Measurements from ENCODE around the gene TMSB4X. TPM values are rescaled to one million over a fixed set of nuclear protein-coding genes. Genes with fewer than 3 reads are reported as not detected.
A peak's percentile ranks its signal among the peaks of the same experiment; 100 is the strongest.

Gene TMSB4X
- total RNA-seq, 1 experiment from 2014 or later = 2,595 TPM

DNA sequence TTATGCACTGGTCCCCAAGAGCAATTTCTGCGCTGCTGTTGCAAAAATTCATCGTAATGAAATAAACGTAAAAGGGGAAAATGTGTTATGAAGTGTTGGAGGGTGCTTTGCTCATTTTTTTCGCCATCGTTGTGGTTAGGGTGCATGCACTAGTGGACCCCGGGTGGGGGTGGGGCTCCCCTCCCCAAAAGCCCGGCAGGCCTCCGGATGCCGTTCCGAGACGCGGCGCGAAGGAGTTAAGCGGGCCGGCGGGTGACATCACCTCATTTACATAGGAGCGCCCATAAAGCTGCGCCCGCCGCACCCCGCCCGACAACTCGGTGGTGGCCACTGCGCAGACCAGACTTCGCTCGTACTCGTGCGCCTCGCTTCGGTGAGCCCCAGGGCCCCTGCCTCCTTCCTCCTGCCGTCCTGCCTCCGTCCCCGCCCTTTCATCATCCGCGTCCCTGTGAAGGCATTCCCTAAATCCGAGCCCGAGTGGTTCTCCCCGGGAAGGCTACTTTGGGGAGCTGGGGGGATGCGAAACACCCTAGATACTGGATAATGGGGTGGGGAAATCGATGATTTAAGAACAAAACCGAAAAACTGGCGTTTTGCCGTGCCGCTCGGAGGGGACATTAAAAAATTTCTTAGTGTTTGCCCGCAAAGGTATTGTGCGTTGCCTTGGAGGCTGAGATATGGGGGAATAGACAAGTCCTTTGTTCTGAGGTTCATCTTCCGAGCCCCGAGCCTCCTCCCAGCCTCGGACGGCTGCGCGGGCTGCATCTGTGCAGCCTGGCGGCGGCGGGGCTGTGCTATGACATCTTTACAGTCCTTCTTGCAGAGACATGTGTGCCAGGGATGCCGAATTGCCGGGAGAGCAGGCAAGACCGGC lies at the start of gene TMSB4X (continued):
- TF ChIP-seq FOXP4 (CRISPR knock-in tag; IDR thresholded peaks at IDR 0.05) (peak; percentile 52; the same call in 1 of the 2 replicates), JAZF1 (CRISPR knock-in tag; IDR thresholded peaks at IDR 0.05) (no peak), SMAD4 (CRISPR knock-in tag; IDR thresholded peaks at IDR 0.05) (no peak), AR (CRISPR knock-in tag; IDR thresholded peaks at IDR 0.05) (0 out of 2 replicates have a peak, but pooled peaks have one; percentile 10), ZNF232 (CRISPR knock-in tag; IDR thresholded peaks at IDR 0.05) (peak; percentile 41; the same call in 1 of the 2 replicates), IRF2 (CRISPR knock-in tag; IDR thresholded peaks at IDR 0.05; ENCODE audit: borderline replicate concordance, low read depth) (no peak), SOX15 (CRISPR knock-in tag; IDR thresholded peaks at IDR 0.05) (no peak), ATF1 (CRISPR knock-in tag; IDR thresholded peaks at IDR 0.05) (no peak), TCF7 (CRISPR knock-in tag; IDR thresholded peaks at IDR 0.05; ENCODE audit: low read depth) (no peak), GABPB1 (CRISPR knock-in tag; IDR thresholded peaks at IDR 0.05) (no peak), ZBTB21 (CRISPR knock-in tag; IDR thresholded peaks at IDR 0.05; ENCODE audit: borderline replicate concordance) (no peak), ZNF423 (CRISPR knock-in tag; IDR thresholded peaks at IDR 0.05) (no peak), SP1 (CRISPR knock-in tag; conservative IDR thresholded peaks at IDR 0.05) (peak; percentile 48; the same call in 1 of the 2 replicates), JUN (CRISPR knock-in tag; IDR thresholded peaks at IDR 0.05) (no peak), NR3C1 (CRISPR knock-in tag; conservative IDR thresholded peaks at IDR 0.05; ENCODE audit: low read depth) (no peak), OVOL2 (CRISPR knock-in tag; IDR thresholded peaks at IDR 0.05; ENCODE audit: borderline replicate concordance) (no peak), ZNF671 (CRISPR knock-in tag; IDR thresholded peaks at IDR 0.05) (no peak), FOXK1 (CRISPR knock-in tag; IDR thresholded peaks at IDR 0.05) (no peak), GTF2I (CRISPR knock-in tag; conservative IDR thresholded peaks at IDR 0.05) (no peak), ZNF416 (CRISPR knock-in tag; IDR thresholded peaks at IDR 0.05) (no peak), GRHL2 (CRISPR knock-in tag; IDR thresholded peaks at IDR 0.05; ENCODE audit: insufficient replicate concordance, severe bottlenecking) (no peak), NFATC4 (CRISPR knock-in tag; IDR thresholded peaks at IDR 0.05) (peak; percentile 79; the same call in 1 of the 2 replicates), FOXP1 (CRISPR knock-in tag; IDR thresholded peaks at IDR 0.05; ENCODE audit: borderline replicate concordance) (0 out of 2 replicates have a peak, but pooled peaks have one; percentile 28), KAT7 (CRISPR knock-in tag; IDR thresholded peaks at IDR 0.05; ENCODE audit: borderline replicate concordance) (0 out of 2 replicates have a peak, but pooled peaks have one; percentile 90)
- TF ChIP-seq, protein P1, sequence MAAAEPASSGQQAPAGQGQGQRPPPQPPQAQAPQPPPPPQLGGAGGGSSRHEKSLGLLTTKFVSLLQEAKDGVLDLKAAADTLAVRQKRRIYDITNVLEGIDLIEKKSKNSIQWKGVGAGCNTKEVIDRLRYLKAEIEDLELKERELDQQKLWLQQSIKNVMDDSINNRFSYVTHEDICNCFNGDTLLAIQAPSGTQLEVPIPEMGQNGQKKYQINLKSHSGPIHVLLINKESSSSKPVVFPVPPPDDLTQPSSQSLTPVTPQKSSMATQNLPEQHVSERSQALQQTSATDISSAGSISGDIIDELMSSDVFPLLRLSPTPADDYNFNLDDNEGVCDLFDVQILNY (CRISPR knock-in tag; IDR thresholded peaks at IDR 0.05) = no peak
- TF ChIP-seq, protein P2, sequence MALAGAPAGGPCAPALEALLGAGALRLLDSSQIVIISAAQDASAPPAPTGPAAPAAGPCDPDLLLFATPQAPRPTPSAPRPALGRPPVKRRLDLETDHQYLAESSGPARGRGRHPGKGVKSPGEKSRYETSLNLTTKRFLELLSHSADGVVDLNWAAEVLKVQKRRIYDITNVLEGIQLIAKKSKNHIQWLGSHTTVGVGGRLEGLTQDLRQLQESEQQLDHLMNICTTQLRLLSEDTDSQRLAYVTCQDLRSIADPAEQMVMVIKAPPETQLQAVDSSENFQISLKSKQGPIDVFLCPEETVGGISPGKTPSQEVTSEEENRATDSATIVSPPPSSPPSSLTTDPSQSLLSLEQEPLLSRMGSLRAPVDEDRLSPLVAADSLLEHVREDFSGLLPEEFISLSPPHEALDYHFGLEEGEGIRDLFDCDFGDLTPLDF (CRISPR knock-in tag; IDR thresholded peaks at IDR 0.05) = peak; percentile 6; the same call in 1 of the 2 replicates
- TF ChIP-seq, protein P3, sequence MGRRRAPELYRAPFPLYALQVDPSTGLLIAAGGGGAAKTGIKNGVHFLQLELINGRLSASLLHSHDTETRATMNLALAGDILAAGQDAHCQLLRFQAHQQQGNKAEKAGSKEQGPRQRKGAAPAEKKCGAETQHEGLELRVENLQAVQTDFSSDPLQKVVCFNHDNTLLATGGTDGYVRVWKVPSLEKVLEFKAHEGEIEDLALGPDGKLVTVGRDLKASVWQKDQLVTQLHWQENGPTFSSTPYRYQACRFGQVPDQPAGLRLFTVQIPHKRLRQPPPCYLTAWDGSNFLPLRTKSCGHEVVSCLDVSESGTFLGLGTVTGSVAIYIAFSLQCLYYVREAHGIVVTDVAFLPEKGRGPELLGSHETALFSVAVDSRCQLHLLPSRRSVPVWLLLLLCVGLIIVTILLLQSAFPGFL (CRISPR knock-in tag; IDR thresholded peaks at IDR 0.05; ENCODE audit: borderline replicate concordance) = no peak
- TF ChIP-seq, protein P4, sequence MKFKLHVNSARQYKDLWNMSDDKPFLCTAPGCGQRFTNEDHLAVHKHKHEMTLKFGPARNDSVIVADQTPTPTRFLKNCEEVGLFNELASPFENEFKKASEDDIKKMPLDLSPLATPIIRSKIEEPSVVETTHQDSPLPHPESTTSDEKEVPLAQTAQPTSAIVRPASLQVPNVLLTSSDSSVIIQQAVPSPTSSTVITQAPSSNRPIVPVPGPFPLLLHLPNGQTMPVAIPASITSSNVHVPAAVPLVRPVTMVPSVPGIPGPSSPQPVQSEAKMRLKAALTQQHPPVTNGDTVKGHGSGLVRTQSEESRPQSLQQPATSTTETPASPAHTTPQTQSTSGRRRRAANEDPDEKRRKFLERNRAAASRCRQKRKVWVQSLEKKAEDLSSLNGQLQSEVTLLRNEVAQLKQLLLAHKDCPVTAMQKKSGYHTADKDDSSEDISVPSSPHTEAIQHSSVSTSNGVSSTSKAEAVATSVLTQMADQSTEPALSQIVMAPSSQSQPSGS (CRISPR knock-in tag; IDR thresholded peaks at IDR 0.05; ENCODE audit: borderline replicate concordance, low read depth) = no peak
- TF ChIP-seq, protein P5, sequence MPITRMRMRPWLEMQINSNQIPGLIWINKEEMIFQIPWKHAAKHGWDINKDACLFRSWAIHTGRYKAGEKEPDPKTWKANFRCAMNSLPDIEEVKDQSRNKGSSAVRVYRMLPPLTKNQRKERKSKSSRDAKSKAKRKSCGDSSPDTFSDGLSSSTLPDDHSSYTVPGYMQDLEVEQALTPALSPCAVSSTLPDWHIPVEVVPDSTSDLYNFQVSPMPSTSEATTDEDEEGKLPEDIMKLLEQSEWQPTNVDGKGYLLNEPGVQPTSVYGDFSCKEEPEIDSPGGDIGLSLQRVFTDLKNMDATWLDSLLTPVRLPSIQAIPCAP (CRISPR knock-in tag; IDR thresholded peaks at IDR 0.05) = peak; percentile 43; the same call in 1 of the 2 replicates
